Measurements from ENCODE around the gene SGCD.

SGCD gene

GRCh38 chr5:156431956-156432829, 105.2 kb downstream of the SGCD start:
- Histone ChIP-seq H3K4me3 (ENCODE audit: control insufficient read depth in 1 of 7, extremely low read depth in 1 of 7, insufficient read depth in 4 of 7, low read depth in 2 of 7, low read length in 6 of 7) (no peak overlapping the region), H3K4me1 (ENCODE audit: control extremely low read depth in 1 of 4, control insufficient read depth in 4 of 4, insufficient read depth in 4 of 4, low read length in 3 of 4) (no peaks in the 10 kb centered on the region), H3K36me3 (ENCODE audit: control insufficient read depth in 4 of 4, insufficient read depth in 4 of 4, low read length in 3 of 4) (no peaks in the 10 kb centered on the region), H3K27me3 (replicated peaks in 2 of 5; ENCODE audit: control insufficient read depth in 4 of 5, insufficient read depth in 5 of 5, low read length in 4 of 5) (no peaks in the 10 kb centered on the region), H3K27ac (ENCODE audit: insufficient read depth in 1 of 2, low read depth in 1 of 2, low read length in 2 of 2, poor library complexity in 1 of 2, severe bottlenecking in 2 of 2) (no peak overlapping the region), H3K9me3 (ENCODE audit: control extremely low read depth in 1 of 5, control insufficient read depth in 4 of 5, insufficient read depth in 2 of 5, low read depth in 1 of 5, low read length in 4 of 5) (no peaks in the 10 kb centered on the region)
- no peak for DNase-seq
- ChIA-PET CTCF (no interaction called here), POLR2A (no interaction called here)
- 96% methylated on average over 9 of the region's 9 CpGs for WGBS (ENCODE audit: insufficient coverage)

- no peak for DNase-seq
- Histone ChIP-seq H3K4me3 (ENCODE audit: control insufficient read depth in 1 of 7, extremely low read depth in 1 of 7, insufficient read depth in 4 of 7, low read depth in 2 of 7, low read length in 6 of 7) (no peak overlapping the region), H3K36me3 (ENCODE audit: control insufficient read depth in 4 of 4, insufficient read depth in 4 of 4, low read length in 3 of 4) (no peaks in the 10 kb centered on the region), H3K27ac (ENCODE audit: insufficient read depth in 1 of 2, low read depth in 1 of 2, low read length in 2 of 2, poor library complexity in 1 of 2, severe bottlenecking in 2 of 2) (no peak overlapping the region), H3K4me1 (ENCODE audit: control extremely low read depth in 1 of 4, control insufficient read depth in 4 of 4, insufficient read depth in 4 of 4, low read length in 3 of 4) (no peaks in the 10 kb centered on the region), H3K9me3 (ENCODE audit: control extremely low read depth in 1 of 5, control insufficient read depth in 4 of 5, insufficient read depth in 2 of 5, low read depth in 1 of 5, low read length in 4 of 5) (no peaks in the 10 kb centered on the region), H3K27me3 (replicated peaks in 2 of 5; ENCODE audit: control insufficient read depth in 4 of 5, insufficient read depth in 5 of 5, low read length in 4 of 5) (no peaks in the 10 kb centered on the region)
- WGBS (ENCODE audit: insufficient coverage) = 71% methylated on average over 1 of the region's 1 CpG
- POLR2A ChIA-PET = no interaction called here
- CTCF ChIA-PET = no interaction called here
Measured at GRCh38 chr5:156432830-156433105, 105.8 kb downstream of the SGCD start.

DNA sequence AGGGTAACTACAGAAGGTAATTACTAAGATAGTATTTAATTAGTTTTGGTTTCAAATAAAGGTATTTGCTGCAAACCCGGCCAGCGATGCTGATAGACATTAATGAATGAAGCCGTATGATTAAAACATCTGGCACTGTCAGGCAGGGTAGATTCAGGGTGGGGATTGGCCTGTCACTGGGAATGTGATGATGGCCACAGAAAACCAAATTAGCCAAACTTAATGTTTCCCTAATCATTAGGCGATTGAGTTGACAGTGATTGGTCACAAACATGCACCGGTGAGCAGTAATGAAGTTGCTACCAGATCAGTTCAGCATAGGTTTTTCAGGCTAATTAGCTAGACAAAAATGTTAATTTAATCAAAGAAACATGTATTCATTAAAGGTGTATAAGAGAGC, 107.5 kb downstream of the SGCD start:
- CTCF ChIA-PET = no interaction called here
- Histone ChIP-seq H3K9me3 (ENCODE audit: control extremely low read depth in 1 of 5, control insufficient read depth in 4 of 5, insufficient read depth in 2 of 5, low read depth in 1 of 5, low read length in 4 of 5) (no peaks in the 10 kb centered on the region), H3K27me3 (replicated peaks in 2 of 5; ENCODE audit: control insufficient read depth in 4 of 5, insufficient read depth in 5 of 5, low read length in 4 of 5) (peaks cover 0 to 2% (median 0%) of the 10 kb centered on the region in 5 experiments), H3K4me3 (ENCODE audit: control insufficient read depth in 1 of 7, extremely low read depth in 1 of 7, insufficient read depth in 4 of 7, low read depth in 2 of 7, low read length in 6 of 7) (no peak overlapping the region), H3K27ac (ENCODE audit: insufficient read depth in 1 of 2, low read depth in 1 of 2, low read length in 2 of 2, poor library complexity in 1 of 2, severe bottlenecking in 2 of 2) (no peak overlapping the region), H3K4me1 (ENCODE audit: control extremely low read depth in 1 of 4, control insufficient read depth in 4 of 4, insufficient read depth in 4 of 4, low read length in 3 of 4) (no peaks in the 10 kb centered on the region), H3K36me3 (ENCODE audit: control insufficient read depth in 4 of 4, insufficient read depth in 4 of 4, low read length in 3 of 4) (no peaks in the 10 kb centered on the region)
- no peak for DNase-seq
- POLR2A ChIA-PET = no interaction called here
- WGBS (ENCODE audit: insufficient coverage) = 98% methylated on average over 5 of the region's 5 CpGs

DNA sequence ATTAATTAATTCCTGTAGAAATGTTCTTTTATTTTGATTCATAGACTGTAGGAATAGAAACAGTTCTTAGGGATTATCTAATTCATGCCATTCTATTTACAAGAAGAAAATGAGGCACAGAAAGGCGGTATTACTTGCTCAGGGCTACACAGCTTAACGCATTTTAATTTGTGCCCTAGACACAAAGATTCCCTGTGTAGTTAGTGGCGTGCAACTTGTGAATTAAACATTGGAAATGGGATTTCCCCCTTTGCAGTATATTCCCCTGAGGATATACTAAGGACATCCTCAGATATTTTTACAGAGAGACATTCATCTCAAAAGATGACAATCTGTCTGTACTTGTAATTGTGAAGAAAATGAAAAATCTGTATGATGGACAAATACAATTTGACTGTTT, 108.1 kb downstream of the SGCD start:
- no peak overlapping the region for H3K27ac ChIP-seq (ENCODE audit: insufficient read depth in 1 of 2, low read depth in 1 of 2, low read length in 2 of 2, poor library complexity in 1 of 2, severe bottlenecking in 2 of 2)
- no peak for DNase-seq
- ChIA-PET POLR2A (no interaction called here), CTCF (no interaction called here)
- H3K27me3 ChIP-seq (replicated peaks in 2 of 5; ENCODE audit: control insufficient read depth in 4 of 5, insufficient read depth in 5 of 5, low read length in 4 of 5) = peaks cover 0 to 2% (median 0%) of the 10 kb centered on the region in 5 experiments
- no peak overlapping the region for H3K4me3 ChIP-seq (ENCODE audit: control insufficient read depth in 1 of 7, extremely low read depth in 1 of 7, insufficient read depth in 4 of 7, low read depth in 2 of 7, low read length in 6 of 7)
- no peaks in the 10 kb centered on the region for H3K4me1 ChIP-seq (ENCODE audit: control extremely low read depth in 1 of 4, control insufficient read depth in 4 of 4, insufficient read depth in 4 of 4, low read length in 3 of 4)
- no peaks in the 10 kb centered on the region for H3K9me3 ChIP-seq (ENCODE audit: control extremely low read depth in 1 of 5, control insufficient read depth in 4 of 5, insufficient read depth in 2 of 5, low read depth in 1 of 5, low read length in 4 of 5)
- WGBS (ENCODE audit: insufficient coverage) = 100% methylated on average over 1 of the region's 3 CpGs
- no peaks in the 10 kb centered on the region for H3K36me3 ChIP-seq (ENCODE audit: control insufficient read depth in 4 of 4, insufficient read depth in 4 of 4, low read length in 3 of 4)

GRCh38 chr5:156438076-156438475, 111.1 kb downstream of the SGCD start:
- Histone ChIP-seq H3K9me3 (ENCODE audit: control extremely low read depth in 1 of 5, control insufficient read depth in 4 of 5, insufficient read depth in 2 of 5, low read depth in 1 of 5, low read length in 4 of 5) (no peaks in the 10 kb centered on the region), H3K36me3 (ENCODE audit: control insufficient read depth in 4 of 4, insufficient read depth in 4 of 4, low read length in 3 of 4) (no peaks in the 10 kb centered on the region), H3K27ac (ENCODE audit: insufficient read depth in 1 of 2, low read depth in 1 of 2, low read length in 2 of 2, poor library complexity in 1 of 2, severe bottlenecking in 2 of 2) (no peak overlapping the region), H3K4me1 (ENCODE audit: control extremely low read depth in 1 of 4, control insufficient read depth in 4 of 4, insufficient read depth in 4 of 4, low read length in 3 of 4) (no peaks in the 10 kb centered on the region), H3K27me3 (replicated peaks in 2 of 5; ENCODE audit: control insufficient read depth in 4 of 5, insufficient read depth in 5 of 5, low read length in 4 of 5) (peaks cover 0 to 2% (median 0%) of the 10 kb centered on the region in 5 experiments), H3K4me3 (ENCODE audit: control insufficient read depth in 1 of 7, extremely low read depth in 1 of 7, insufficient read depth in 4 of 7, low read depth in 2 of 7, low read length in 6 of 7) (no peak overlapping the region)
- WGBS (ENCODE audit: insufficient coverage) = 74% methylated on average over 3 of the region's 3 CpGs
- ChIA-PET POLR2A (no interaction called here), CTCF (no interaction called here)
- no peak for DNase-seq

DNA sequence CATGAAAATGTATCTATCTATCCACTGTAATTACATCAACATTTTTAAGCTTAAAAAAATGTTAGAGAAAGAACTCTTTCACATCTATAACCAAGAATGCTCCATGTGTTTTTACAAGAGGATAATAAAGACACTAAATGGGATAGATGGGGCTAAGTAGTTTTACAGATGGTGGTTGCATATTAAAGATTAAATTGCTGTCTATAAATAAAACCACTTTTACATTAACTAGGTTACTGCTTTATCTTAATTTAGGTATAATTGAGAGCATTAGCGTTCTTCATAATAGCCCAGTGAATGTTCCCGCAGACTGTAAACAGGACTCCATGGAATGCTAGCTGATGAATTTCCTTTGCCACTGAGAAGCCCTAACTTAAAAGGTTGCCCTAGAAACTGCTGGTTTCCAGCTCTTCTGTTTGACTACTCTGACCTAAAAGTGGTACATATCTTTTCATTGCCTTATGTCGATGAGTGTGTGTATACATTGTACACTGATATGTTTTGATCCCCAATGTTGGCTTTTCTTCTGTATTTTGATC, 117.9 kb downstream of the SGCD start:
- H3K4me3 ChIP-seq (ENCODE audit: control insufficient read depth in 1 of 7, extremely low read depth in 1 of 7, insufficient read depth in 4 of 7, low read depth in 2 of 7, low read length in 6 of 7) = no peak overlapping the region
- H3K27me3 ChIP-seq (replicated peaks in 2 of 5; ENCODE audit: control insufficient read depth in 4 of 5, insufficient read depth in 5 of 5, low read length in 4 of 5) = peaks cover 0 to 2% (median 0%) of the 10 kb centered on the region in 5 experiments
- no peak overlapping the region for H3K27ac ChIP-seq (ENCODE audit: insufficient read depth in 1 of 2, low read depth in 1 of 2, low read length in 2 of 2, poor library complexity in 1 of 2, severe bottlenecking in 2 of 2)
- no peaks in the 10 kb centered on the region for H3K36me3 ChIP-seq (ENCODE audit: control insufficient read depth in 4 of 4, insufficient read depth in 4 of 4, low read length in 3 of 4)
- CTCF ChIA-PET = no interaction called here
- 100% methylated on average over 1 of the region's 3 CpGs for WGBS (ENCODE audit: insufficient coverage)
- H3K9me3 ChIP-seq (ENCODE audit: control extremely low read depth in 1 of 5, control insufficient read depth in 4 of 5, insufficient read depth in 2 of 5, low read depth in 1 of 5, low read length in 4 of 5) = no peaks in the 10 kb centered on the region
- no peak for DNase-seq
- H3K4me1 ChIP-seq (ENCODE audit: control extremely low read depth in 1 of 4, control insufficient read depth in 4 of 4, insufficient read depth in 4 of 4, low read length in 3 of 4) = no peaks in the 10 kb centered on the region
- POLR2A ChIA-PET = no interaction called here

GRCh38 chr5:156446526-156446925, 119.6 kb downstream of the SGCD start:
- Histone ChIP-seq H3K27me3 (replicated peaks in 2 of 5; ENCODE audit: control insufficient read depth in 4 of 5, insufficient read depth in 5 of 5, low read length in 4 of 5) (peaks cover 0 to 2% (median 0%) of the 10 kb centered on the region in 5 experiments), H3K4me3 (ENCODE audit: control insufficient read depth in 1 of 7, extremely low read depth in 1 of 7, insufficient read depth in 4 of 7, low read depth in 2 of 7, low read length in 6 of 7) (no peak overlapping the region), H3K9me3 (ENCODE audit: control extremely low read depth in 1 of 5, control insufficient read depth in 4 of 5, insufficient read depth in 2 of 5, low read depth in 1 of 5, low read length in 4 of 5) (no peaks in the 10 kb centered on the region), H3K4me1 (ENCODE audit: control extremely low read depth in 1 of 4, control insufficient read depth in 4 of 4, insufficient read depth in 4 of 4, low read length in 3 of 4) (no peaks in the 10 kb centered on the region), H3K27ac (ENCODE audit: insufficient read depth in 1 of 2, low read depth in 1 of 2, low read length in 2 of 2, poor library complexity in 1 of 2, severe bottlenecking in 2 of 2) (no peak overlapping the region), H3K36me3 (ENCODE audit: control insufficient read depth in 4 of 4, insufficient read depth in 4 of 4, low read length in 3 of 4) (no peaks in the 10 kb centered on the region)
- CTCF ChIA-PET = no interaction called here
- 88% methylated on average over 1 of the region's 4 CpGs for WGBS (ENCODE audit: insufficient coverage)
- no peak for DNase-seq
- POLR2A ChIA-PET = no interaction called here

Measured in common myeloid progenitor, CD34-positive (primary cell).